Vagina (tissue), 2 donors: ENCODE results near the gene UBASH3B. TPM values are rescaled to one million over a fixed set of nuclear protein-coding genes. Genes with fewer than 3 reads are reported as not detected.

Source experiments
- DNase-seq, 2 donors: peaks; one replicate each; pipeline ENCODE4 v3.0.0-alpha.2; 2017; ENCODE audit errors: extremely low spot score in 2 of 2
- H3K27ac ChIP-seq: fragments of 200-600 bp; sonication (generic); one replicate; pipeline ENCODE4 v1.5.1; 2019
- H3K27me3 ChIP-seq: fragments of 200-600 bp; sonication (generic); one replicate; pipeline ENCODE4 v1.5.1; 2019
- H3K36me3 ChIP-seq, 2 donors: fragments of 200-600 bp; sonication (generic); one replicate each; pipeline ENCODE4 v1.5.1; 2017 to 2019
- H3K4me1 ChIP-seq: fragments of 200-600 bp; sonication (generic); one replicate; pipeline ENCODE4 v1.5.1; 2019
- H3K4me3 ChIP-seq, 2 donors: fragments of 200-600 bp; sonication (generic); 1 replicate in 1 of 2; 2 replicates in 1 of 2; pipeline ENCODE4 v1.5.1; 2016 to 2019
- H3K9me3 ChIP-seq: fragments of 200-600 bp; sonication (generic); one replicate; pipeline ENCODE4 v1.5.1; 2019
- POLR2A ChIP-seq, 2 donors: fragments of 450-650 bp; IDR thresholded peaks; one replicate each; pipeline ENCODE4 v1.6.1; 2017; ENCODE audit warnings: antibody characterized with exemption in 2 of 2, mild to moderate bottlenecking in 2 of 2, moderate library complexity in 2 of 2
- POLR2AphosphoS5 ChIP-seq, 2 donors: sonication (generic); formaldehyde crosslinking; IDR thresholded peaks; one replicate each; pipeline ENCODE4 v1.9.0; 2017; ENCODE audit warnings: antibody characterized with exemption in 2 of 2, mild to moderate bottlenecking in 2 of 2, low read depth in 1 of 2; ENCODE audit not compliant: insufficient read depth in 1 of 2
- intact Hi-C: fragments of 100-400 bp; cut with DNase I; formaldehyde crosslinking; loops from one replicate; pipeline ENCODE4 v1.15.1; 2023
- total RNA-seq: library from RNA; depleted of rRNA; stranded (reverse); fragments of >200 nt; gene quantifications from one replicate; pipeline ENCODE4 v1.2.3, GENCODE V29; 2016
- TF ChIP-seq, protein P1 (sequence below), 3 experiments: fragments of 450-650 bp in 2 of 3; fragments of 200-600 bp in 1 of 3; sonication (generic) in 1 of 3; IDR thresholded peaks; one replicate each; pipeline ENCODE4 v1.5.1; 2017 to 2019; ENCODE audit warnings: antibody characterized with exemption in 3 of 3, mild to moderate bottlenecking in 2 of 3, moderate library complexity in 2 of 3

UBASH3B gene
- total RNA-seq, 1 donor from 2014 or later = 2.2 TPM

GRCh38 chr11:122681070-122681469 lies 25.5 kb downstream of the UBASH3B start:
- TF ChIP-seq POLR2A (IDR thresholded peaks at IDR 0.05) = no peak
- TF ChIP-seq POLR2AphosphoS5 (IDR thresholded peaks at IDR 0.05; ENCODE audit: insufficient read depth in 1 of 2, low read depth in 1 of 2) = no peak
- TF ChIP-seq, protein P1, sequence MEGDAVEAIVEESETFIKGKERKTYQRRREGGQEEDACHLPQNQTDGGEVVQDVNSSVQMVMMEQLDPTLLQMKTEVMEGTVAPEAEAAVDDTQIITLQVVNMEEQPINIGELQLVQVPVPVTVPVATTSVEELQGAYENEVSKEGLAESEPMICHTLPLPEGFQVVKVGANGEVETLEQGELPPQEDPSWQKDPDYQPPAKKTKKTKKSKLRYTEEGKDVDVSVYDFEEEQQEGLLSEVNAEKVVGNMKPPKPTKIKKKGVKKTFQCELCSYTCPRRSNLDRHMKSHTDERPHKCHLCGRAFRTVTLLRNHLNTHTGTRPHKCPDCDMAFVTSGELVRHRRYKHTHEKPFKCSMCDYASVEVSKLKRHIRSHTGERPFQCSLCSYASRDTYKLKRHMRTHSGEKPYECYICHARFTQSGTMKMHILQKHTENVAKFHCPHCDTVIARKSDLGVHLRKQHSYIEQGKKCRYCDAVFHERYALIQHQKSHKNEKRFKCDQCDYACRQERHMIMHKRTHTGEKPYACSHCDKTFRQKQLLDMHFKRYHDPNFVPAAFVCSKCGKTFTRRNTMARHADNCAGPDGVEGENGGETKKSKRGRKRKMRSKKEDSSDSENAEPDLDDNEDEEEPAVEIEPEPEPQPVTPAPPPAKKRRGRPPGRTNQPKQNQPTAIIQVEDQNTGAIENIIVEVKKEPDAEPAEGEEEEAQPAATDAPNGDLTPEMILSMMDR (IDR thresholded peaks at IDR 0.05) = no peak

DNA sequence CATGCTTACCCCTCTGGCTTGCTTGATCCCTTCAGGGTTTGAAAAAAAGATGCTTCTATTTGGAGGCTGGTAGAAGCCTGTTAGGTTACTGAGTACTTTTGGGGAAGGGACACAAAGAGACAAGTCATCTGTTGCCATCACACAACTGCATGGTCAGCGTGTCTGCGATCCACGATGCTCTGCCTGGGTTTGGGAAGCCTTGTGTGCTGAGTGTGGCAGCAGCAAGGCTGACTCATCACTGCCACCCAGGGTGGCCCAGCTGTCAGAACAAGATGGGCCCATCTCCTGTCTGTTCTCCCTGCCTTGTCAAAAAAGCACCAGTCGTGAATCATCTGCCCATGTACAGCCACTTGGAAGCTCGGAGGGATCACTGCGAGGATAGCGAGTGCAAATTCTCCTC lies 26.2 kb downstream of the UBASH3B start:
- no peak for TF ChIP-seq POLR2A (IDR thresholded peaks at IDR 0.05)
- TF ChIP-seq POLR2AphosphoS5 (IDR thresholded peaks at IDR 0.05; ENCODE audit: insufficient read depth in 1 of 2, low read depth in 1 of 2) = no peak
- TF ChIP-seq, protein P1 (IDR thresholded peaks at IDR 0.05) = no peak
- H3K27ac ChIP-seq = no peak overlapping the region
- H3K4me1 ChIP-seq = peaks cover 5% of the 10 kb centered on the region
- DNase-seq = no peak
- H3K4me3 ChIP-seq = no peak overlapping the region
- no peaks in the 10 kb centered on the region for H3K9me3 ChIP-seq
- no peaks in the 10 kb centered on the region for H3K36me3 ChIP-seq
- intact Hi-C loops = no loop called here
- no peaks in the 10 kb centered on the region for H3K27me3 ChIP-seq

More at GRCh38 chr11:122681070-122681469, 25.5 kb downstream of the UBASH3B start:
- Histone ChIP-seq H3K4me1 (no peaks in the 10 kb centered on the region), H3K27me3 (no peaks in the 10 kb centered on the region), H3K36me3 (no peaks in the 10 kb centered on the region), H3K27ac (no peak overlapping the region), H3K9me3 (no peaks in the 10 kb centered on the region), H3K4me3 (no peak overlapping the region)
- DNase-seq = no peak
- intact Hi-C loops = no loop called here

DNA sequence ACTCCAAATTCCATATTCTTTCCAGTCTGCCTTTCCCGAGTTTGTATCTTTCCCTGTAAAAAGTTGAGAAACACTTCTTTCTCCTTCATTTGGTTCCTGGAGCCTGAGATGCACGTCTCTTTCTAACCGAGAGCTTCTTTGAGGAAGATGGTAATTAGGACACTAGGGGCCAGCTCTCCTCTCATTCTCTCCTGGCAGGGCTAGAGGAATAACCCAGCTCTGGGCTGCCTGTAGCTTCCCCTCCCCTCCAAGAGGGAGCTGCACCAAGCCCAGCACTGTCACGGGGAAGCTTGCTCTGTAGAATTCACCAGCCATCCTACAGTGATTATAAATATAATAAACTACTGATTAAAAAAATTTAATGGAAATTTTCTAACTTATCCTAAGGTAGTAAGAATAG lies 26.9 kb downstream of the UBASH3B start:
- Histone ChIP-seq H3K4me1 (peaks cover 5% of the 10 kb centered on the region), H3K27ac (no peak overlapping the region), H3K27me3 (no peaks in the 10 kb centered on the region), H3K9me3 (no peaks in the 10 kb centered on the region), H3K4me3 (no peak overlapping the region), H3K36me3 (no peaks in the 10 kb centered on the region)
- DNase-seq = no peak
- no peak for TF ChIP-seq POLR2AphosphoS5 (IDR thresholded peaks at IDR 0.05; ENCODE audit: insufficient read depth in 1 of 2, low read depth in 1 of 2)
- TF ChIP-seq POLR2A (IDR thresholded peaks at IDR 0.05) = no peak
- TF ChIP-seq, protein P1 (IDR thresholded peaks at IDR 0.05) = no peak
- intact Hi-C loops = no loop called here

DNA sequence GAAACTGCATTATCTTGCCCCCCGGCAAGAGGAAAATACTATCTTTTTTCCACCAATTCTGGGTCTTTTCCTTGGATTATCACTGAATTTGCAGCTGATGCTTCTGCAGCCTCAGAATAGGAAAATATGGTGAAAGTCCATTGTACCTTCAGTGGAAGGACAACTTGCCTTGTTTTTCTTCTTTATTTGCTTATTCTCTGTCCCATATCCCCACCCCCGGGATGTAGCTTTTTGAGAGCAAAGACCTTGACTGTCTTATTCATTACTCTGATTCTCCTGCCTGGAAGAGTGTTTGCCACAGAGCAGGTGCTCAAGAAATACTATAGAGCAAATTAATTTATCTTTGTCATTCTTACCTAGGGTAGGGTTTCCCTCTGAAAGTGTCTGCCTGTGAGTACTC lies 29.5 kb downstream of the UBASH3B start:
- Histone ChIP-seq H3K9me3 (no peaks in the 10 kb centered on the region), H3K4me1 (peaks cover 5% of the 10 kb centered on the region), H3K36me3 (no peaks in the 10 kb centered on the region), H3K27me3 (no peaks in the 10 kb centered on the region), H3K4me3 (no peak overlapping the region), H3K27ac (no peak overlapping the region)
- TF ChIP-seq POLR2A (IDR thresholded peaks at IDR 0.05) (no peak), POLR2AphosphoS5 (IDR thresholded peaks at IDR 0.05; ENCODE audit: insufficient read depth in 1 of 2, low read depth in 1 of 2) (no peak)
- TF ChIP-seq, protein P1 (IDR thresholded peaks at IDR 0.05) = no peak
- intact Hi-C loops = no loop called here
- DNase-seq = no peak

- Histone ChIP-seq H3K4me3 (no peak overlapping the region), H3K4me1 (peaks cover 5% of the 10 kb centered on the region), H3K36me3 (no peaks in the 10 kb centered on the region), H3K27me3 (no peaks in the 10 kb centered on the region), H3K9me3 (no peaks in the 10 kb centered on the region), H3K27ac (no peak overlapping the region)
- DNase-seq = no peak
- intact Hi-C loops = no loop called here
- TF ChIP-seq POLR2A (IDR thresholded peaks at IDR 0.05) = no peak
- TF ChIP-seq, protein P1 (IDR thresholded peaks at IDR 0.05) = no peak
- no peak for TF ChIP-seq POLR2AphosphoS5 (IDR thresholded peaks at IDR 0.05; ENCODE audit: insufficient read depth in 1 of 2, low read depth in 1 of 2)
Observed at GRCh38 chr11:122686111-122686510, 30.6 kb downstream of the UBASH3B start.
